ENCODE measurements around the gene PPP1R11.
A peak's percentile ranks its signal among the peaks of the same experiment; 100 is the strongest.
"Not testable (repeated sequence)": the region's sequence is repeated elsewhere in the genome, so short reads cannot be mapped to it uniquely, and the experiment has no call there.

PPP1R11 gene

DNA sequence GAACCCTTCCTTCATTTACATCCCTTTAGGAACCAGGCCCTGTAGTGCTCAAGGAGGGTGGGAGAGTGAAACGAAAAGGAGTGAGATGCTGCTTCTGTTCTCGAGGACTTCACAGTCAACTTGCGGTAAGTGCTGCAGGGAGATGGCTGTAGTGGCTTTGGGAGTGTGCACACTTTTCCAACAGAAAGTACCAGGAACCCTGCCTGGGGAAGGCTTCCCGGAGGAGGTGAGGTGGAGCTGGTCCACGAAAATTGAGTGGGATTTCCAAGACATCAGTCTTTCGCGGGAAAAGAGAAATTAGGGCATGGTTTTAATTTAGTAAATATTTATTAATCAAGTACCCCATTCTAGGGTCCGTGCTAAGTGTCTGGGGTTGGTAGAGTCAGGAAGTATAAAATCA, 33.2 kb downstream of the PPP1R11 start:
- no peak for DNase-seq

DNA sequence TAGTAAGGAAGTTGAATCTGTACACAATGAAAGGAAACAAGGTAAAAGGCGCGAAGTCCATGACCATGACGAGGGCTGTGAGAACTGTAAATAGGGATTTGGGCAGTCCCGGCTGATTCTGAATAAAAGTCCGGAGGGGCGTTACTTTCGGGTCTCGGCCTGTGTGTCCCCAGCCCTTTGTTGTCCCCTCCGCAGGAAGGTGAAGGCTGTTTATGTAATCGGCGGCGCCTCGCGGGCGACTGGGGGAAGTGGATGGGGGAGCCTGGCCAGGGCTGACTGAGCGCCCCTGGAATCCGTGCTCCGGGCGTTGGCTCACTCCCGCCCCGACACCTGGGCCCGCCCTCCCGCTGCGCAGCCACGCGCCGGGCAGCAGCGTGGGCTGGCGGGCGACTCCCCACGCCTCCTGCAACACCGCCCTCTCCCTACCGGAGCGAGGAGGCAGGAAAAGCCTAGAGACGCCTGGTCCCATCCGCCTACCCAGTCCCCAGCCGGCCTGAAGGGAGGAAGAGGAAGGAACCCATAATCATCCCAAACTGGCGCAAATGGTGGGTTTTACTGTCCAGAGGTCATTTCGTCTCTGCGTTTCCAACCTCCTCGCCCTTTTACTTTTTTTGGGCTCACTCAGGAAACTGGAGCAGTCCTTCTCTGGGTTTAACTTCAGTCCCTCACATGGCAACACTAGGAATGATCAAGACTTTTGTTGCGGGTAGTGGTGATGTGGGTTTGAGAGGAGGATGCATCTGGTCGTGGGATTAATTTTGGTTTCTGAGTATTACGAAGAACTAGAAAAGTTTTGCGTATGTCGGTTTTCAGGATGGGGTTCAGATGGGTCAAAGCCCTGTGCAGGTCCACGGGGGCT, 33.8 kb downstream of the PPP1R11 start:
- no peak for DNase-seq

DNA sequence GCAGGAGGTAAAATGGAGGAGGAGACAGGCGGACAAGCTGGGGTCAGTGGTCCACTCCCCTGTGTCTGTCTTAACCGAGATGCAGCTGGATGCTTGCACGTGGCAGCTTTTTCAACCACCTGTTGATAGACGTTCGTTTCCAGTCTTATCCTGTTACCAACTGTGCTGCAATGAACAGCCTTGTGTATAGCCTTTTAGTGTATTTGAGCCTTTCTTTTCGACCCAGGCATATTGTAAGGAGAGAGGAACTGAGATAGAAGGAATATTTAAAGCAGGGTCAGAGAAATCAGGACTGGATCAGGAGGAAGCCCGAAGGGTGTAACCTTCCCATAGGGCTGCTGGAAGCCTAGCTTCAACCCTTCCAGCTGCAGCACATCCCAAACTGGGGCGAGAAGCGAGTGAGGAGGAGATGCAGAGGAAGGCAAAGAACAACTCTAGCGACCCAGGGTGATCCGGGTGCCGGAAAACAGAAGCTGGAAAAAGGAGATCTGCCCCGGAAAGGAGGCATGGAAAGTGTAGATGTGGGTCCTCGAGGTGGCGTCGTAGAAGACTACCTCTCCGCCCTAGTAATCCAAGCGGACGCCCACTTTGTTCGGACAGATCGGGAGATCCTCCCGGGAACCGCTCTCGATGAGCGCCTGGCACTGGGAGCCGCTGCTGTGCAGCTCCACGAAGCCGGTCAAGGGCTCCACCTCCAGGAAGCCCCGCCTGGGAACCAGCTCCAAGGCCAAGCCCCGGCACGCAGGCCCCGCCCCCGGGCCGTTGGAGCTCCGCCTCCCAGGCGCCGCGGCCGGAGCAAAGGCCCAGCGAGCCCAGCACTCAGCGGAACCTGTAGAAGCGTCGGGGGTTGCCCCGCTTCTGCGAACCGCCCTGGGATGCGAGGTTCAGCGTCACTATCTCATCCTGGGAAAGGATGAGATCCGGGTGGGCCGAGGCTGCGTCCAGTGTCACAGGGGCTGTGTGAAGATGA, 34.7 kb downstream of the PPP1R11 start:
- DNase-seq: peak; percentile 80 to 87

GRCh38 chr6:30102414-30102969, 35.5 kb downstream of the PPP1R11 start:
- peak; percentile 77 to 81 for DNase-seq

GRCh38 chr6:30102970-30103871, 36.2 kb downstream of the PPP1R11 start:
- peak; percentile 93 to 94 for DNase-seq

DNA sequence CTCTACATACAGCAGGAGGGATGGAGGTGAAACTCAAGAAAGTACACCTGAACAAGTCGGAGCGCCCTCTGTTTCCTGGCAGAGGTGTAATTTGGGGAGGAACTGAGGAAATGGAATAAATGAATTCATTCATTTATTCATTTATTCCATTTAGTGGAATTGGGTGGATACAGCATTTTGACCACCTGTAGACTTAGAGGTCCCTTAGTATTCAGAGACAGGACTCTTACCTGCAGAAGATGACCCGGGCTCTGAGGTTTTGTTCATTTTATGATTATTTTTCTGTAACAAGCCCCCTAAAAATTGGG, 36.8 kb downstream of the PPP1R11 start:
- DNase-seq: no peak

DNA sequence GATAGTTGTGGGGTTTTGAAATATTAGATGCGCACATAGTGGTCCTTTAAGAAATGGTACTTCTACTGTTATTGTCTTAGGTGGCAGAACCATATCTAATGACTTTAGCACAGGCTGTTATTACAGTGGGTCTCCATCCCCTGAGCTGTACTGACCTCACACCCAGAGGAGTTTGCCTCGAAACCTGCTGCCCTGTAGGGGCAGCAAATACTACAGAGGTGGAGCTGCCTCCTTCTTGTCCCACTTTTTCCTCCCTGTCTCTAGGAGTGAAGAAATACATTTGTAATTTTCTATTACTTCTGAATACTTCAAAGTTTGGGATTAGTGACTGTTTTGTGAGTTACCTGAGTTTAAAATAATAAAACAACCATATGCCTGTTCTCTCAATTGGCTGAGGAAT, 37.7 kb downstream of the PPP1R11 start:
- no peak for DNase-seq

DNA sequence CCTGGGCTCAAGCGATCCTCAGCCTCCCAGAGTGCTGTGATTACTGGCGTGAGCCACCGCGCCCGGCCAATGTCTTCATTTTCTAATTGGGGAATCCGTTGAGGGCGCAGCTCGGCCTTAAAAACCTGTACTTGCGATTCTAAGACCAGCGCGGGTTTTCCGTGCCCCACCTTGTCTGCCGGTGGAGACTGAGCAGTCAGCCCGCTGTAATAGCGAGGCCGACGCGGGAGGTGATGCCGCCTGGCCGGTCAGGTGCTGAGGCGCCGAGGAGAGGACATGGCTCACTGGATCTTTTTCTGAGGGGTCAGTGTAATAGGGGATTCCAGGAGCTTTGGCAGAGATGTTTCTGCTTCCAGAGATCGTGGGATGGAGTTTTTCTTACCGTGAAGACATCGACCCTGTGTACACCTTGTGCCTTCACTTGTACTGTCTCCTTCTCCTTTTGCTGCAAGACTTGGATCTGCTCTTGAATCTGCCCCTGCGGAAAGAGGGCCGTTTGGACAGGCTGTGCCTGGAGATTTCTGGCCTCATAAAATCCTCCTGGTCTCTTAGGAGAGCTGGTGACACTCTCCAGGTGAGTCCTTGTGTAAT, 44.4 kb downstream of the PPP1R11 start:
- no peak for DNase-seq

- no peak for DNase-seq
These were observed 45.5 kb downstream of the PPP1R11 start for GRCh38 chr6:30112402-30112994.

- no peak for DNase-seq
These were observed 46.2 kb downstream of the PPP1R11 start, which contains the start of gene TRIM31 for GRCh38 chr6:30113003-30113759. TSS of gene TRIM31 (minus strand) at chr6:30113090. CDS start at chr6:30112805, 285 bp downstream.

GRCh38 chr6:30113841-30114240, 46.8 kb downstream of the PPP1R11 start:
- DNase-seq: no peak

- peak in 1 of 2 experiments; percentile 17 for DNase-seq
These were observed 49.7 kb downstream of the PPP1R11 start for GRCh38 chr6:30116724-30117123.

GRCh38 chr6:30118691-30119090, 51.7 kb downstream of the PPP1R11 start:
- DNase-seq: not testable (repeated sequence)
